ENCODE measurements around the gene OGFR.
A peak's percentile ranks its signal among the peaks of the same experiment; 100 is the strongest.

OGFR gene

GRCh38 chr20:62814709-62815065, 10.1 kb downstream of the OGFR start:
- no peak for TF ChIP-seq GATA1 (IDR thresholded peaks at IDR 0.05; ENCODE audit: low read depth, low read length)
- no peak for TF ChIP-seq POLR2A (IDR thresholded peaks at IDR 0.05; ENCODE audit: low read length)
- no peak for DNase-seq

- DNase-seq: peak in 1 of 2 experiments; percentile 52
- TF ChIP-seq POLR2A (IDR thresholded peaks at IDR 0.05; ENCODE audit: low read length) (no peak), GATA1 (IDR thresholded peaks at IDR 0.05; ENCODE audit: low read depth, low read length) (no peak)
These were observed 10.7 kb downstream of the OGFR start for GRCh38 chr20:62815066-62815991.

- no peak for DNase-seq
- no peak for TF ChIP-seq GATA1 (IDR thresholded peaks at IDR 0.05; ENCODE audit: low read depth, low read length)
- no peak for TF ChIP-seq POLR2A (IDR thresholded peaks at IDR 0.05; ENCODE audit: low read length)
These were observed 11.6 kb downstream of the OGFR start for GRCh38 chr20:62816031-62816883.

GRCh38 chr20:62816884-62817873, 12.5 kb downstream of the OGFR start, which contains the start of gene COL9A3:
Gene COL9A3 (plus strand): TSS chr20:62817050. CDS start chr20:62817065, 15 bp downstream.
- DNase-seq: no peak
- TF ChIP-seq POLR2A (IDR thresholded peaks at IDR 0.05; ENCODE audit: low read length) (no peak), GATA1 (IDR thresholded peaks at IDR 0.05; ENCODE audit: low read depth, low read length) (no peak)

- no peak for DNase-seq
- TF ChIP-seq POLR2A (IDR thresholded peaks at IDR 0.05; ENCODE audit: low read length): no peak
These were observed 13.4 kb downstream of the OGFR start for GRCh38 chr20:62817975-62818591.

- TF ChIP-seq GATA1 (IDR thresholded peaks at IDR 0.05; ENCODE audit: low read depth, low read length) (no peak), POLR2A (IDR thresholded peaks at IDR 0.05; ENCODE audit: low read length) (no peak)
- DNase-seq: peak in 1 of 2 experiments; percentile 18
These were observed 14.2 kb downstream of the OGFR start for GRCh38 chr20:62818592-62819493.

- no peak for DNase-seq
- TF ChIP-seq POLR2A (IDR thresholded peaks at IDR 0.05; ENCODE audit: low read length) (no peak), GATA1 (IDR thresholded peaks at IDR 0.05; ENCODE audit: low read depth, low read length) (no peak)
These were observed 15.0 kb downstream of the OGFR start for GRCh38 chr20:62819494-62820174.

GRCh38 chr20:62820208-62820961, 15.8 kb downstream of the OGFR start:
- no peak for DNase-seq
- TF ChIP-seq POLR2A (IDR thresholded peaks at IDR 0.05; ENCODE audit: low read length) (no peak), GATA1 (IDR thresholded peaks at IDR 0.05; ENCODE audit: low read depth, low read length) (no peak)

GRCh38 chr20:62820962-62821725, 16.5 kb downstream of the OGFR start:
- DNase-seq: no peak
- no peak for TF ChIP-seq GATA1 (IDR thresholded peaks at IDR 0.05; ENCODE audit: low read depth, low read length)
- no peak for TF ChIP-seq POLR2A (IDR thresholded peaks at IDR 0.05; ENCODE audit: low read length)

- no peak for DNase-seq
- TF ChIP-seq POLR2A (IDR thresholded peaks at IDR 0.05; ENCODE audit: low read length) (no peak), GATA1 (IDR thresholded peaks at IDR 0.05; ENCODE audit: low read depth, low read length) (no peak)
These were observed 17.1 kb downstream of the OGFR start for GRCh38 chr20:62821726-62822210.

Measured in erythroblast (primary cell).